Placental pericyte (primary cell): ENCODE results near the gene TRIM43. TPM values are rescaled to one million over a fixed set of nuclear protein-coding genes. Genes with fewer than 3 reads are reported as not detected.

ENCODE experiments used
- small RNA-seq: library from RNA; depleted of rRNA; stranded (forward); fragments of <200 nt; gene quantifications from one replicate; pipeline ENCODE3, GENCODE V24; 2012; ENCODE audit warnings: low replicate concordance
- total RNA-seq: library from RNA; depleted of rRNA; stranded (reverse); fragments of >200 nt; gene quantifications from 2 replicates; pipeline ENCODE4 v1.2.3, GENCODE V29; 2012

Gene TRIM43
- not detected in 2 replicates for total RNA-seq

GRCh38 chr2:95591701-95592100 is at the start of gene TRIM43:
TSS of gene TRIM43 (plus strand) at chr2:95592001. CDS start at chr2:95594024, 2,023 bp downstream.

Small RNA genes within 50 kb of the gene (small RNA-seq; reads per million reads assigned to genes)
- not detected for gene AC009237.4
- gene AC009237.7, result not detected

Other genes with a start within 250 kb of the TRIM43 start
- 24.6 and 25.8 TPM in 2 replicates for gene FAHD2A, start 189.3 kb upstream of the TRIM43 start, total RNA-seq
- not detected in 2 replicates for gene TRIM43B, start 107.2 kb upstream of the TRIM43 start, total RNA-seq